Esophagus (tissue), 2 donors: ENCODE measurements around the gene UGT1A9. TPM values are rescaled to one million over a fixed set of nuclear protein-coding genes. Genes with fewer than 3 reads are reported as not detected.

Experiments used
- polyA plus RNA-seq, 2 donors: library from polyadenylated mRNA; stranded (reverse); fragments of 200-250 nt; gene quantifications; one replicate each; pipeline ENCODE4 v1.2.3, GENCODE V29; 2013
- donor health status: healthy with polysubstance abuse.
- donor health status: Bipolar disorder and iron deficiency.

UGT1A9 gene
- polyA plus RNA-seq, 2 donors = 0.01 to 0.31 TPM

Other genes starting within 250 kb of the UGT1A9 start
- gene USP40, start 105.1 kb upstream of the UGT1A9 start, polyA plus RNA-seq = 10 to 100 TPM; 14.2 to 29.9 TPM
- 1 to 10 TPM in 1 of 2 donors, under 1 TPM in 1; 0.39 to 2.8 TPM for gene UGT1A8, start 54.3 kb upstream of the UGT1A9 start, polyA plus RNA-seq
- 10 to 100 TPM in 1 of 2 donors, 1 to 10 TPM in 1; 9.1 to 10.8 TPM for gene UGT1A10, start 35.5 kb upstream of the UGT1A9 start, polyA plus RNA-seq
- 10 to 100 TPM; 28.8 to 54.2 TPM for gene UGT1A7, start 10.0 kb downstream of the UGT1A9 start, polyA plus RNA-seq
- gene UGT1A6, start 21.0 kb downstream of the UGT1A9 start, polyA plus RNA-seq = 10 to 100 TPM in 1 of 2 donors, 1 to 10 TPM in 1; 4.8 to 22.4 TPM
- gene UGT1A5, start 41.0 kb downstream of the UGT1A9 start, polyA plus RNA-seq = 1 to 10 TPM in 1 of 2 donors, under 1 TPM in 1; 0.01 to 2.9 TPM
- gene UGT1A4, start 46.8 kb downstream of the UGT1A9 start, polyA plus RNA-seq = 1 to 10 TPM in 1 of 2 donors, under 1 TPM in 1; 0.69 to 2.5 TPM
- gene UGT1A3, start 57.1 kb downstream of the UGT1A9 start, polyA plus RNA-seq = 1 to 10 TPM in 1 of 2 donors, under 1 TPM in 1; 0.07 to 1.5 TPM
- 1 to 10 TPM in 1 of 2 donors, under 1 TPM in 1; 0.75 to 2.0 TPM for gene UGT1A1, start 88.4 kb downstream of the UGT1A9 start, polyA plus RNA-seq
- gene MROH2A, start 106.4 kb downstream of the UGT1A9 start, polyA plus RNA-seq = under 1 TPM; 0.22 to 0.99 TPM
- 1 to 10 TPM; 6.6 to 9.5 TPM for gene HJURP, start 182.6 kb downstream of the UGT1A9 start, polyA plus RNA-seq
- not detected for gene TRPM8, start 245.5 kb downstream of the UGT1A9 start, polyA plus RNA-seq